ENCODE results near the gene RPL21. TPM values are rescaled to one million over a fixed set of nuclear protein-coding genes. Genes with fewer than 3 reads are reported as not detected.
"Not testable (repeated sequence)": the region's sequence is repeated elsewhere in the genome, so short reads cannot be mapped to it uniquely, and the experiment has no call there.

The RPL21 gene
- total RNA-seq, 4 donors from 2014 or later: 500 to 959 (median 698) TPM

- Histone ChIP-seq H3K4me1 (no peaks in the 10 kb centered on the region), H3K4me3 (no peak overlapping the region), H3K36me3 (peaks cover 0 to 12% (median 0%) of the 10 kb centered on the region in 3 donors), H3K27ac (no peak overlapping the region), H3K9me3 (peaks cover 0 to 20% (median 0%) of the 10 kb centered on the region in 4 donors), H3K27me3 (no peaks in the 10 kb centered on the region)
- WGBS, 2 donors: 97 to 98% methylated on average over 1 of the region's 1 CpG
- no peak for TF ChIP-seq EP300 (IDR thresholded peaks at IDR 0.05)
- TF ChIP-seq POLR2A (IDR thresholded peaks at IDR 0.05): no peak
- TF ChIP-seq CTCF (IDR thresholded peaks at IDR 0.05): no peak
- DNase-seq (ENCODE audit: low spot score in 2 of 2): no peak
These were observed 40.1 kb upstream of the RPL21 start for GRCh38 chr13:27211271-27211670.

- DNase-seq (ENCODE audit: low spot score in 2 of 2): no peak
- Histone ChIP-seq H3K27ac (no peak overlapping the region), H3K9me3 (peaks cover 0 to 20% (median 0%) of the 10 kb centered on the region in 4 donors), H3K4me3 (no peak overlapping the region), H3K4me1 (no peaks in the 10 kb centered on the region), H3K27me3 (no peaks in the 10 kb centered on the region), H3K36me3 (peaks cover 0 to 12% (median 0%) of the 10 kb centered on the region in 3 donors)
- 82 to 84% methylated on average over 14 to 17 of the region's 17 CpGs for WGBS, 2 donors
- TF ChIP-seq POLR2A (IDR thresholded peaks at IDR 0.05) (no peak), EP300 (IDR thresholded peaks at IDR 0.05) (no peak), CTCF (IDR thresholded peaks at IDR 0.05) (no peak)
These were observed 39.5 kb upstream of the RPL21 start for GRCh38 chr13:27211771-27212364.

GRCh38 chr13:27213386-27213785 is 38.0 kb upstream of the RPL21 start:
- peaks cover 0 to 20% (median 0%) of the 10 kb centered on the region in 4 donors for H3K9me3 ChIP-seq
- H3K4me1 ChIP-seq; H3K36me3 ChIP-seq; H3K4me3 ChIP-seq; DNase-seq (ENCODE audit: low spot score in 2 of 2); H3K27me3 ChIP-seq; H3K27ac ChIP-seq: not testable (repeated sequence)
- WGBS, 2 donors: 89 to 91% methylated on average over 5 of the region's 5 CpGs

GRCh38 chr13:27217791-27218190 is 33.6 kb upstream of the RPL21 start:
- not testable (repeated sequence) for H3K27ac ChIP-seq; H3K27me3 ChIP-seq; H3K4me1 ChIP-seq; H3K36me3 ChIP-seq; DNase-seq (ENCODE audit: low spot score in 2 of 2); H3K9me3 ChIP-seq; H3K4me3 ChIP-seq
- 86 to 90% methylated on average over 2 of the region's 2 CpGs for WGBS, 2 donors

- not testable (repeated sequence) for H3K4me1 ChIP-seq; H3K27ac ChIP-seq; H3K36me3 ChIP-seq; DNase-seq (ENCODE audit: low spot score in 2 of 2); H3K9me3 ChIP-seq; H3K4me3 ChIP-seq; H3K27me3 ChIP-seq
- 61 to 76% methylated on average over 1 of the region's 1 CpG for WGBS, 2 donors
These were observed 32.5 kb upstream of the RPL21 start for GRCh38 chr13:27218861-27219260.

- no peak for DNase-seq (ENCODE audit: low spot score in 2 of 2)
- WGBS, 2 donors: 87 to 95% methylated on average over 13 of the region's 19 CpGs
- no peak overlapping the region for H3K27ac ChIP-seq
- H3K27me3 ChIP-seq: no peaks in the 10 kb centered on the region
- H3K36me3 ChIP-seq: peaks cover 0 to 9% (median 0%) of the 10 kb centered on the region in 3 donors
- H3K4me3 ChIP-seq: no peak overlapping the region
- H3K9me3 ChIP-seq: no peaks in the 10 kb centered on the region
- no peaks in the 10 kb centered on the region for H3K4me1 ChIP-seq
- TF ChIP-seq CTCF (IDR thresholded peaks at IDR 0.05) (no peak), EP300 (IDR thresholded peaks at IDR 0.05) (no peak), POLR2A (IDR thresholded peaks at IDR 0.05) (no peak)
These were observed 31.7 kb upstream of the RPL21 start for GRCh38 chr13:27219611-27220010.

- 64 to 78% methylated on average over 2 of the region's 2 CpGs for WGBS, 2 donors
These were observed 29.3 kb upstream of the RPL21 start for GRCh38 chr13:27222100-27222499.

More at GRCh38 chr13:27222100-27222499, 29.3 kb upstream of the RPL21 start:
- H3K27ac ChIP-seq; DNase-seq (ENCODE audit: low spot score in 2 of 2); H3K4me3 ChIP-seq; H3K36me3 ChIP-seq; H3K4me1 ChIP-seq; H3K27me3 ChIP-seq; H3K9me3 ChIP-seq: not testable (repeated sequence)

All from tibial nerve (tissue), 4 donors.